ENCODE measurements around the gene KIAA1755. TPM values are rescaled to one million over a fixed set of nuclear protein-coding genes. Genes with fewer than 3 reads are reported as not detected.

The KIAA1755 gene
- total and polyA plus RNA-seq, 2 of the 4 experiments (the other 2 are of a cell fraction) = 2.5 to 5.1 TPM

DNA sequence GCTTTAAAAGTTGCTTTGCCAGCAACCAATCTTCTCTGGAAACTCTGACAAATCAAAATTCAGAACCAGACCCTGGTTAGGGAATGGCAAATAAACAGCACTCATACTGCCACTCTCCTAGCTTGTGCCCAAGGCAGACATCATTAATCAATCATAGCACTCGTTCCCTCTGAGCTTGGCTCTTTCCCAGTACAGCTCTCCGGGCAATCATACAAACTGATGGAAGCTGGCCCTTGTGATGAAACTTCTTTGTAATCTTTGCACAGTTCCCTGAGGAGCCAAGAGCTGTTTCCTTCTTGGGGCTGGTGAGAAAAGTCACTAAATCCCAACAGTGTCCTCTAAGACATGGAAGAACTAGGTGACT is 34.7 kb downstream of the KIAA1755 start:
- H2AFZ ChIP-seq (replicated peaks; ENCODE audit: low read length, poor library complexity) = no peak overlapping the region
- no peaks in the 10 kb centered on the region for H3K9me1 ChIP-seq (ENCODE audit: insufficient read depth, low read length)
- H2AK9ac ChIP-seq (replicated peaks; ENCODE audit: low read depth, low read length, poor library complexity) = no peak overlapping the region
- no peak overlapping the region for H3K56ac ChIP-seq (ENCODE audit: extremely low read depth, insufficient read depth, low read length)
- POLR2A ChIA-PET (ENCODE audit: unreplicated experiment) = no interaction called here
- CTCF ChIA-PET = interaction anchor here (1.4 to 1.9 kb wide), 2 partner anchors 81 to 153 kb away, joined by 4 to 6 read pairs; no protein-coding TSS in a partner anchor
- intact Hi-C loops (cut with micrococcal nuclease) = no loop called here
- no peak overlapping the region for H2BK120ac ChIP-seq (ENCODE audit: low read depth, low read length)
- H4K5ac ChIP-seq (ENCODE audit: low read depth, low read length) = no peak overlapping the region
- no peak overlapping the region for H3K27ac ChIP-seq (ENCODE audit: insufficient read depth, low read length)
- BruUV-seq (replicated peaks) = no TSS peak
- no CpG with 5 or more reads among the region's 2 CpGs for WGBS, 2 experiments (ENCODE audit: extremely low coverage in 2 of 2, insufficient read length in 1 of 2)
- TF ChIP-seq BHLHE40 (IDR thresholded peaks at IDR 0.05; ENCODE audit: low read depth, low read length) (no peak), POLR2A (IDR thresholded peaks at IDR 0.05; ENCODE audit: low read depth, low read length) (no peak), MAZ (IDR thresholded peaks at IDR 0.05; ENCODE audit: borderline replicate concordance, low read depth, low read length) (no peak), FOS (IDR thresholded peaks at IDR 0.05; ENCODE audit: low read depth, low read length) (no peak), CEBPB (IDR thresholded peaks at IDR 0.05; ENCODE audit: low read depth, low read length) (no peak), RFX5 (IDR thresholded peaks at IDR 0.05; ENCODE audit: low read depth, low read length) (no peak), NFE2L2 (IDR thresholded peaks at IDR 0.05; ENCODE audit: low read depth, low read length) (no peak), MAFK (IDR thresholded peaks at IDR 0.05; ENCODE audit: low read depth, low read length) (no peak), SMC3 (IDR thresholded peaks at IDR 0.05; ENCODE audit: low read depth, low read length) (no peak), CHD1 (IDR thresholded peaks at IDR 0.05; ENCODE audit: low read depth, low read length) (no peak), RCOR1 (IDR thresholded peaks at IDR 0.05; ENCODE audit: insufficient replicate concordance, low read length) (no peak), MXI1 (IDR thresholded peaks at IDR 0.05; ENCODE audit: borderline replicate concordance, low read depth, low read length) (no peak), RAD21 (IDR thresholded peaks at IDR 0.05; ENCODE audit: low read length) (no peak)
- TF ChIP-seq, protein P1, sequence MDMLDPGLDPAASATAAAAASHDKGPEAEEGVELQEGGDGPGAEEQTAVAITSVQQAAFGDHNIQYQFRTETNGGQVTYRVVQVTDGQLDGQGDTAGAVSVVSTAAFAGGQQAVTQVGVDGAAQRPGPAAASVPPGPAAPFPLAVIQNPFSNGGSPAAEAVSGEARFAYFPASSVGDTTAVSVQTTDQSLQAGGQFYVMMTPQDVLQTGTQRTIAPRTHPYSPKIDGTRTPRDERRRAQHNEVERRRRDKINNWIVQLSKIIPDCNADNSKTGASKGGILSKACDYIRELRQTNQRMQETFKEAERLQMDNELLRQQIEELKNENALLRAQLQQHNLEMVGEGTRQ (IDR thresholded peaks at IDR 0.05; ENCODE audit: low read depth, low read length) = no peak
- TF ChIP-seq, protein P2, sequence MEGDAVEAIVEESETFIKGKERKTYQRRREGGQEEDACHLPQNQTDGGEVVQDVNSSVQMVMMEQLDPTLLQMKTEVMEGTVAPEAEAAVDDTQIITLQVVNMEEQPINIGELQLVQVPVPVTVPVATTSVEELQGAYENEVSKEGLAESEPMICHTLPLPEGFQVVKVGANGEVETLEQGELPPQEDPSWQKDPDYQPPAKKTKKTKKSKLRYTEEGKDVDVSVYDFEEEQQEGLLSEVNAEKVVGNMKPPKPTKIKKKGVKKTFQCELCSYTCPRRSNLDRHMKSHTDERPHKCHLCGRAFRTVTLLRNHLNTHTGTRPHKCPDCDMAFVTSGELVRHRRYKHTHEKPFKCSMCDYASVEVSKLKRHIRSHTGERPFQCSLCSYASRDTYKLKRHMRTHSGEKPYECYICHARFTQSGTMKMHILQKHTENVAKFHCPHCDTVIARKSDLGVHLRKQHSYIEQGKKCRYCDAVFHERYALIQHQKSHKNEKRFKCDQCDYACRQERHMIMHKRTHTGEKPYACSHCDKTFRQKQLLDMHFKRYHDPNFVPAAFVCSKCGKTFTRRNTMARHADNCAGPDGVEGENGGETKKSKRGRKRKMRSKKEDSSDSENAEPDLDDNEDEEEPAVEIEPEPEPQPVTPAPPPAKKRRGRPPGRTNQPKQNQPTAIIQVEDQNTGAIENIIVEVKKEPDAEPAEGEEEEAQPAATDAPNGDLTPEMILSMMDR (conservative IDR thresholded peaks at IDR 0.05; ENCODE audit: low read depth, low read length) = no peak
- TF ChIP-seq, protein P3, sequence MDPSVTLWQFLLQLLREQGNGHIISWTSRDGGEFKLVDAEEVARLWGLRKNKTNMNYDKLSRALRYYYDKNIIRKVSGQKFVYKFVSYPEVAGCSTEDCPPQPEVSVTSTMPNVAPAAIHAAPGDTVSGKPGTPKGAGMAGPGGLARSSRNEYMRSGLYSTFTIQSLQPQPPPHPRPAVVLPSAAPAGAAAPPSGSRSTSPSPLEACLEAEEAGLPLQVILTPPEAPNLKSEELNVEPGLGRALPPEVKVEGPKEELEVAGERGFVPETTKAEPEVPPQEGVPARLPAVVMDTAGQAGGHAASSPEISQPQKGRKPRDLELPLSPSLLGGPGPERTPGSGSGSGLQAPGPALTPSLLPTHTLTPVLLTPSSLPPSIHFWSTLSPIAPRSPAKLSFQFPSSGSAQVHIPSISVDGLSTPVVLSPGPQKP (IDR thresholded peaks at IDR 0.05; ENCODE audit: borderline replicate concordance, low read depth, low read length) = no peak
- H4K8ac ChIP-seq (ENCODE audit: low read depth in 2 of 2, low read length in 2 of 2) = no peak overlapping the region
- no peak overlapping the region for H2AK5ac ChIP-seq (ENCODE audit: low read depth, low read length)
- no peaks in the 10 kb centered on the region for H3K27me3 ChIP-seq (ENCODE audit: control insufficient read depth, insufficient read depth, low read length)
- no peaks in the 10 kb centered on the region for H3K36me3 ChIP-seq (ENCODE audit: control insufficient read depth, insufficient read depth, low read length)
- no peak for DNase-seq
- no peak overlapping the region for H4K91ac ChIP-seq (ENCODE audit: insufficient read depth, low read depth, low read length)
- no peaks in the 10 kb centered on the region for H3K9me3 ChIP-seq (ENCODE audit: control insufficient read depth, insufficient read depth, low read length)
- H3K4me3 ChIP-seq (ENCODE audit: insufficient read depth, low read depth, low read length) = no peak overlapping the region
- H3K4ac ChIP-seq (ENCODE audit: low read depth, low read length) = no peak overlapping the region
- no peak overlapping the region for H3K14ac ChIP-seq (replicated peaks; ENCODE audit: low read depth, low read length)
- no peak overlapping the region for H3K4me2 ChIP-seq (ENCODE audit: low read depth, low read length)
- no peak for ATAC-seq (ENCODE audit: low read depth)
- H2BK20ac ChIP-seq (ENCODE audit: low read depth, low read length) = no peak overlapping the region
- H3K9ac ChIP-seq (ENCODE audit: low read depth, low read length) = no peak overlapping the region
- peaks cover 0 to 1% of the 10 kb centered on the region in 2 experiments; a peak in 1 of 4 replicates for H3K79me1 ChIP-seq (ENCODE audit: low read depth in 1 of 2, low read length in 2 of 2)
- no peak overlapping the region for H2BK15ac ChIP-seq (ENCODE audit: low read depth, low read length)
- H4K20me1 ChIP-seq (ENCODE audit: insufficient read depth, low read length) = no peaks in the 10 kb centered on the region
- dilution Hi-C loops (cut with HindIII; ENCODE audit: low sequenced_read_pairs, unreplicated experiment) = no loop called here
- H3K23ac ChIP-seq (ENCODE audit: low read depth, low read length) = no peak overlapping the region
- H3K4me1 ChIP-seq (ENCODE audit: control insufficient read depth, insufficient read depth, low read length) = peaks cover 5% of the 10 kb centered on the region; the same call in 1 of the 2 replicates
- H3K18ac ChIP-seq (ENCODE audit: low read depth, low read length) = no peak overlapping the region
- H2BK5ac ChIP-seq (ENCODE audit: low read depth, low read length, poor library complexity, severe bottlenecking) = no peak overlapping the region
- in situ Hi-C loops (cut with MboI; ENCODE audit: low sequenced_read_pairs) = loop anchor here (10.0 kb wide), 1 partner anchor 661 kb away; no protein-coding TSS in a partner anchor

All from IMR-90 (cell line).